Esophagus muscularis mucosa (tissue), 4 donors: ENCODE measurements around the gene TUBGCP2.

Experiments
- EP300 ChIP-seq: sonication (generic); formaldehyde crosslinking; IDR thresholded peaks from one replicate; pipeline ENCODE4 v1.6.1; 2017; ENCODE audit warnings: antibody characterized with exemption
- POLR2A ChIP-seq: fragments of 450-650 bp; IDR thresholded peaks from one replicate; pipeline ENCODE4 v1.6.1; 2017; ENCODE audit warnings: antibody characterized with exemption, moderate library complexity, mild to moderate bottlenecking, low read depth
- TF ChIP-seq, protein P1 (sequence below), 3 experiments: fragments of 200-600 bp in 2 of 3; fragments of 450-650 bp in 1 of 3; sonication (generic) in 2 of 3; IDR thresholded peaks; one replicate each; pipeline ENCODE4 v1.5.1; 2017 to 2019; ENCODE audit warnings: antibody characterized with exemption in 3 of 3, mild to moderate bottlenecking in 2 of 3, moderate library complexity in 1 of 3

DNA sequence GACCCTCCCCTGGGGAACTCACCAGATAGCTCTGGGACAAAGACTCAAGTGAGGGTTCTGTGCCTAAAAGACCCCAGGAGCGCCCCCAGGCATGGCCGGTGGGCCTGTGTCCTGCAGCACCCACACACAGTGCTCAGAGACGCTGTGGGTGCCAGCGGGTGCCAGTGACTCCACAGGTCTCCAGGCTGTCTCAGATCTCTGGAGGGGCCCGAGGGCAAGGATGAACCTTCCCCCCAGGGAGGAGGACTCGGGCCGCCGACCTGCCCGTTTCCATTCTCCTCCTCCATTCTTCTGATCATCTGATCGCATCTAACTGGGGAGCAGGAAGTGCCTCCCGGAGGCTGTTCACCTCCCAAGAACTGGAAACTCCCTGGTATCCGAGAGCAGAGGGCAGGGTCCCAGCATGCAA, 33.0 kb downstream of the TUBGCP2 start:
- TF ChIP-seq, protein P1, sequence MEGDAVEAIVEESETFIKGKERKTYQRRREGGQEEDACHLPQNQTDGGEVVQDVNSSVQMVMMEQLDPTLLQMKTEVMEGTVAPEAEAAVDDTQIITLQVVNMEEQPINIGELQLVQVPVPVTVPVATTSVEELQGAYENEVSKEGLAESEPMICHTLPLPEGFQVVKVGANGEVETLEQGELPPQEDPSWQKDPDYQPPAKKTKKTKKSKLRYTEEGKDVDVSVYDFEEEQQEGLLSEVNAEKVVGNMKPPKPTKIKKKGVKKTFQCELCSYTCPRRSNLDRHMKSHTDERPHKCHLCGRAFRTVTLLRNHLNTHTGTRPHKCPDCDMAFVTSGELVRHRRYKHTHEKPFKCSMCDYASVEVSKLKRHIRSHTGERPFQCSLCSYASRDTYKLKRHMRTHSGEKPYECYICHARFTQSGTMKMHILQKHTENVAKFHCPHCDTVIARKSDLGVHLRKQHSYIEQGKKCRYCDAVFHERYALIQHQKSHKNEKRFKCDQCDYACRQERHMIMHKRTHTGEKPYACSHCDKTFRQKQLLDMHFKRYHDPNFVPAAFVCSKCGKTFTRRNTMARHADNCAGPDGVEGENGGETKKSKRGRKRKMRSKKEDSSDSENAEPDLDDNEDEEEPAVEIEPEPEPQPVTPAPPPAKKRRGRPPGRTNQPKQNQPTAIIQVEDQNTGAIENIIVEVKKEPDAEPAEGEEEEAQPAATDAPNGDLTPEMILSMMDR (IDR thresholded peaks at IDR 0.05): no peak
- TF ChIP-seq POLR2A: no peak
- no peak for TF ChIP-seq EP300
